Endothelial cell of umbilical vein (primary cell): ENCODE measurements around the gene CARD19. TPM values are rescaled to one million over a fixed set of nuclear protein-coding genes. Genes with fewer than 3 reads are reported as not detected.

ENCODE experiments used
- BruUV-seq: library from RNA; stranded (reverse); fragments of 400-500 nt; replicated peaks from 2 replicates; lab custom pipeline; 2021; lab: Mats Ljungman, UMichigan
- CTCF ChIA-PET: fragments of 300-600, 350-600 bp; sonication (Branson Sonifier 250); formaldehyde crosslinking; loops from one replicate; lab custom pipeline; 2021; ENCODE audit warnings: antibody characterized with exemption, inconsistent platforms; lab: Charles Lee
- POLR2A ChIA-PET: fragments of 300-600, 350-600 bp; sonication (Branson Sonifier 250); formaldehyde crosslinking; loops from one replicate; lab custom pipeline; 2021; ENCODE audit warnings: antibody characterized with exemption, inconsistent platforms; lab: Charles Lee
- DNase-seq: peaks from one replicate; pipeline ENCODE4 v3.0.0-alpha.2; 2011; ENCODE audit warnings: low read depth, low spot score
- FAIRE-seq: peaks from 2 replicates; lab custom pipeline; 2011; peaks lifted over from hg19 to GRCh38; lab: Jason Lieb, UNC
- H2AFZ ChIP-seq: 2 replicates; pipeline ENCODE4 v1.6.0; 2012; ENCODE audit warnings: low read depth, low read length, control low read depth, inconsistent platforms
- H3K27ac ChIP-seq: 2 replicates; pipeline ENCODE4 v1.5.1; 2011; ENCODE audit warnings: low read depth, mild to moderate bottlenecking, control low read depth, low read length, moderate library complexity; ENCODE audit not compliant: insufficient read depth
- H3K27me3 ChIP-seq, 2 experiments: 2 replicates each; pipeline versions ENCODE4 v1.6.0 to v1.6.1; 2011; ENCODE audit warnings: low read length in 2 of 2, mixed read lengths in 1 of 2; ENCODE audit not compliant: control insufficient read depth in 2 of 2, insufficient read depth in 2 of 2
- H3K36me3 ChIP-seq, 2 experiments: 2 replicates in 1 of 2; 3 replicates in 1 of 2; pipeline ENCODE4 v1.5.1; 2011; ENCODE audit warnings: low read length in 2 of 2, mild to moderate bottlenecking in 1 of 2, moderate library complexity in 1 of 2; ENCODE audit not compliant: control insufficient read depth in 2 of 2, insufficient read depth in 2 of 2; ENCODE audit errors: extremely low read depth in 1 of 2
- H3K4me1 ChIP-seq: 3 replicates; pipeline ENCODE4 v1.5.1; 2011; ENCODE audit warnings: mild to moderate bottlenecking, low read length; ENCODE audit not compliant: control insufficient read depth, insufficient read depth; ENCODE audit errors: extremely low read depth
- H3K4me2 ChIP-seq: 2 replicates; pipeline ENCODE4 v1.6.1; 2011; ENCODE audit warnings: low read length, control low read depth, mixed read lengths; ENCODE audit not compliant: insufficient read depth
- H3K4me3 ChIP-seq, 3 experiments: fragments of 200-600 bp in 1 of 3; sonication (generic), shearing (Covaris generic) in 1 of 3; replicated peaks in 1 of 3; 2 replicates each; pipeline ENCODE4 v1.5.1; 2011 to 2016; ENCODE audit warnings: control low read depth in 3 of 3, low read length in 3 of 3, mild to moderate bottlenecking in 2 of 3, inconsistent platforms in 1 of 3, low read depth in 1 of 3, moderate library complexity in 1 of 3; ENCODE audit not compliant: insufficient read depth in 1 of 3
- H3K79me2 ChIP-seq: 2 replicates; pipeline ENCODE4 v1.6.0; 2012; ENCODE audit warnings: low read length, inconsistent platforms; ENCODE audit not compliant: control insufficient read depth, insufficient read depth
- H3K9ac ChIP-seq: replicated peaks from 2 replicates; pipeline ENCODE3; 2011; ENCODE audit warnings: low read length, control low read depth; ENCODE audit not compliant: insufficient read depth; ENCODE audit errors: extremely low read depth
- H3K9me1 ChIP-seq: replicated peaks from 3 replicates; pipeline ENCODE4 v1.6.0; 2011; ENCODE audit warnings: mild to moderate bottlenecking, low read length; ENCODE audit not compliant: control insufficient read depth, insufficient read depth; ENCODE audit errors: extremely low read depth
- H3K9me3 ChIP-seq: replicated peaks from 2 replicates; pipeline ENCODE4 v1.5.1; 2012; ENCODE audit warnings: low read length, inconsistent platforms; ENCODE audit not compliant: control insufficient read depth, insufficient read depth
- H4K20me1 ChIP-seq: replicated peaks from 2 replicates; pipeline ENCODE3; 2011; ENCODE audit warnings: mild to moderate bottlenecking, low read length; ENCODE audit not compliant: control insufficient read depth, insufficient read depth; ENCODE audit errors: extremely low read depth
- CTCF ChIP-seq, 2 donors: IDR thresholded peaks; 1 replicate in 1 of 2; 2 replicates in 1 of 2; pipeline ENCODE4 v1.5.1; 2011; ENCODE audit warnings: low read length in 2 of 2, mild to moderate bottlenecking in 2 of 2, moderate library complexity in 2 of 2, control low read depth in 1 of 2, inconsistent platforms in 1 of 2, low read depth in 1 of 2; ENCODE audit not compliant: insufficient read depth in 1 of 2; ENCODE audit errors: extremely low read depth in 1 of 2
- EZH2 ChIP-seq: IDR thresholded peaks from 2 replicates; pipeline ENCODE4 v1.6.1; 2012; ENCODE audit warnings: borderline replicate concordance, low read depth, mild to moderate bottlenecking, moderate library complexity, low read length, inconsistent platforms; ENCODE audit not compliant: severe bottlenecking
- GATA2 ChIP-seq: IDR thresholded peaks from 2 replicates; pipeline ENCODE4 v1.7.0; 2011; ENCODE audit warnings: low read depth, mild to moderate bottlenecking, moderate library complexity, mixed read lengths, low read length; ENCODE audit not compliant: insufficient read length, insufficient read depth
- JUN ChIP-seq: IDR thresholded peaks from 2 replicates; pipeline ENCODE4 v1.6.1; 2011; ENCODE audit warnings: borderline replicate concordance, low read depth; ENCODE audit not compliant: insufficient read length, insufficient read depth
- MAX ChIP-seq: IDR thresholded peaks from 2 replicates; pipeline ENCODE4 v1.6.1; 2011; ENCODE audit not compliant: insufficient read depth, insufficient read length
- POLR2A ChIP-seq: IDR thresholded peaks from 2 replicates; pipeline ENCODE4 v1.6.1; 2012; ENCODE audit warnings: low read depth, mild to moderate bottlenecking, control low read depth, low read length
- POLR2AphosphoS5 ChIP-seq: IDR thresholded peaks from 2 replicates; pipeline ENCODE4 v1.6.1; 2012; ENCODE audit warnings: low read depth, mild to moderate bottlenecking, control low read depth, low read length, moderate library complexity; ENCODE audit not compliant: insufficient read depth
- dilution Hi-C: fragments of 300-500 bp; cut with MboI; formaldehyde crosslinking; loops from one replicate; pipeline ENCODE4 v1.15.0; 2019; ENCODE audit warnings: low sequenced_read_pairs; ENCODE audit not compliant: extremely low pct_ligation_motif_present
- intact Hi-C: fragments of 100-400 bp; cut with micrococcal nuclease; formaldehyde crosslinking; loops from one replicate; pipeline ENCODE4 v1.10.0; 2022
- polyA plus RNA-seq, 4 experiments: library from polyadenylated mRNA; depleted of rRNA in 3 of 4; stranded (reverse) in 3 of 4; unstranded in 1 of 4; fragments of >200 nt; gene quantifications; 2 replicates each; pipeline versions ENCODE4 v1.2.1 to v1.2.3, GENCODE V29; 2011 to 2012; ENCODE audit warnings: missing spikeins in 1 of 4
- total RNA-seq: library from RNA; stranded (reverse); gene quantifications from 2 replicates; pipeline ENCODE4 v1.2.3, GENCODE V29; 2021

The CARD19 gene
- total and polyA plus RNA-seq, 2 donors (not counting 3 experiments of a cell fraction or from before 2014, with no cell fraction given), result 45.7 to 148 TPM

GRCh38 chr9:93133681-93134014 lies 37.6 kb downstream of the CARD19 start:
- Histone ChIP-seq H3K27me3 (no peaks in the 10 kb centered on the region), H2AFZ (peak overlapping the region; percentile 88), H3K4me3 (peak overlapping the region; percentile 54 to 63 (median 58)), H4K20me1 (no peaks in the 10 kb centered on the region), H3K4me1 (peaks cover 54% of the 10 kb centered on the region), H3K36me3 (no peaks in the 10 kb centered on the region), H3K27ac (peak overlapping the region; percentile 75), H3K9ac (peak overlapping the region; percentile 92), H3K9me3 (no peaks in the 10 kb centered on the region), H3K4me2 (peak overlapping the region; percentile 47), H3K9me1 (no peaks in the 10 kb centered on the region), H3K79me2 (peaks cover 8% of the 10 kb centered on the region)
- BruUV-seq, result no TSS peak
- peak; percentile 74 for DNase-seq
- FAIRE-seq, result peak; percentile 79
- intact Hi-C loops (loop anchor here (1.0 kb wide), 1 partner anchor 35 kb away; no protein-coding TSS in a partner anchor), dilution Hi-C loops (no loop called here)
- no peak for TF ChIP-seq EZH2
- no peak for TF ChIP-seq GATA2
- TF ChIP-seq POLR2AphosphoS5, result peak; percentile 2
- TF ChIP-seq JUN, result peak; percentile 8
- no peak for TF ChIP-seq MAX
- CTCF ChIA-PET, result interaction anchor here (0.8 to 1.8 kb wide), 10 partner anchors 10 to 433 kb away, joined by 3 to 13 read pairs (median 5); no protein-coding TSS in a partner anchor
- POLR2A ChIA-PET, result interaction anchor here (0.6 to 1.7 kb wide), 3 partner anchors 14 to 459 kb away, joined by 5 to 11 read pairs (median 8); partner anchors contain the start of gene CARD19

- no TSS peak for BruUV-seq
- CTCF ChIA-PET, result interaction anchor here (0.8 to 1.8 kb wide), 10 partner anchors 10 to 432 kb away, joined by 3 to 13 read pairs (median 5); no protein-coding TSS in a partner anchor
- H2AFZ ChIP-seq, result peak within 1 kb of the TSS; percentile 89
- peaks cover 8% of the 10 kb centered on the region for H3K79me2 ChIP-seq
- intact Hi-C loops (no loop called here), dilution Hi-C loops (no loop called here)
- peak within 1 kb of the TSS; percentile 54 to 63 (median 58) for H3K4me3 ChIP-seq
- peak; percentile 83 for DNase-seq
- peak within 1 kb of the TSS; percentile 92 for H3K9ac ChIP-seq
- peaks cover 49% of the 10 kb centered on the region for H3K4me1 ChIP-seq
- H4K20me1 ChIP-seq, result no peaks in the 10 kb centered on the region
- no peak for TF ChIP-seq GATA2
- TF ChIP-seq CTCF (IDR thresholded peaks at IDR 0.05; ENCODE audit: extremely low read depth in 1 of 2, insufficient read depth in 1 of 2, low read depth in 1 of 2, low read length in 2 of 2), result peak in 1 of 2 donors; percentile 5
- peak; percentile 77 for TF ChIP-seq POLR2A
- peak; percentile 43 for TF ChIP-seq POLR2AphosphoS5
- FAIRE-seq, result peak; percentile 76
- peak within 1 kb of the TSS; percentile 75 for H3K27ac ChIP-seq
- no peaks in the 10 kb centered on the region for H3K36me3 ChIP-seq
- no peaks in the 10 kb centered on the region for H3K9me1 ChIP-seq
- H3K9me3 ChIP-seq, result no peaks in the 10 kb centered on the region
- no peaks in the 10 kb centered on the region for H3K27me3 ChIP-seq
- H3K4me2 ChIP-seq, result peak within 1 kb of the TSS; percentile 47
- POLR2A ChIA-PET, result interaction anchor here (0.6 to 1.7 kb wide), 3 partner anchors 15 to 459 kb away, joined by 5 to 11 read pairs (median 8); partner anchors contain the start of gene CARD19
Measured at GRCh38 chr9:93134015-93134739, 38.2 kb downstream of the CARD19 start, which contains the start of gene NINJ1. NINJ1 (minus strand) TSS chr9:93134251; CDS start chr9:93134217, 34 bp downstream.
